Stimulated activated CD4-positive, alpha-beta T cell treated with anti-CD3 and anti-CD28 coated beads, Interleukin-2, amount 100 ng/mL, for 24 hours (primary cell): ENCODE data around the gene PRR5.

Experiments used
- DNase-seq, 2 donors: peaks; one replicate each; pipeline ENCODE4 v3.0.0-alpha.2; 2020

The PRR5 gene

GRCh38 chr22:44693756-44694155 is 8.2 kb upstream of the PRR5 start:
- no peak for DNase-seq

GRCh38 chr22:44697423-44698141 is 4.4 kb upstream of the PRR5 start:
- peak; percentile 90 to 91 for DNase-seq

DNA sequence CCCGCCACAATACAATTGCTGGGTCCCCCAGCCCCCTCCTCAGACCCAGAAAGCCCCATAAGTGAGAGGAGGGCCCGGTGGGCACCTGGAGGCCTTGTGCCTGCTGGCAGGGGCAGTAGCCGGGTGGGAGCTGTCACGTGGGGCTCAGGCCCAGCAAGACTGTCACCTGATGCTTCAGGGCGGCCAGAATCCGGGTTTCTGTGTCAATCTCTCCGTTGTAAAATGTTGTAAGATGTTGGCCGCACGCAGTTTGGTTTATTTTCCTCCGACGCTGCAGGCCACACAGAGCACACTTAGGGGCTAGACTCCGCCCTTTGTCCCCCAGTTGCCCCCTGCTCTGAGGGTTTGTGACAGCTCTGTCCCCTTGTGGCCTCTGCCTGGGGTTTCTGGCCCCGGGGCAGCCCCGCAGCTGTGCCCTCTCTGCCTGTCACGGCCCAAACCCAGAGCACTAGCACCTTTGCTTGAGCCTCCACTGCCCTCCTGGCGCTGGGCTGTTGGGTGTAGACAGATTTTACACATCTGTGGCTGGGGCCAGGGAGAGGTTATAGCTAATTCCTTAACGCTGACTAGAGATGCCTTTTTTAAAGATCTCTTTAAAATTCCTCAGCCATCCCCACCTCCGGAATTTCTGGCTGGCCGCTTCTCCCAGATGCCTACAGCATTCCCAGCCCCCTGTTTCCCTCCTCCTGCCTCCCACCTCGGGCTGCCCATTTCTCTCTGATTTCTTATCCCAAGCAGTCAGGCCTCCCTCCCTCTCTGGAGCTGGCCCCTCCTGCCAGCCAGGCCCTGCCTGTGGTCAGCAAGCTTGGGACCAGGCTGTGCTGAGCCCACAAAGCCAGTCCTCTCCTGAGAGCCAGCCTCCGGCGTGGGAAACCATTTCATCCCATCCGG is 3.2 kb upstream of the PRR5 start:
- no peak for DNase-seq

- DNase-seq, result no peak
These were observed 1.5 kb upstream of the PRR5 start for GRCh38 chr22:44700456-44700855.

- no peak for DNase-seq
These were observed 715 bp upstream of the PRR5 start for GRCh38 chr22:44701187-44701790.

- DNase-seq, result peak; percentile 44 to 45
These were observed 635 bp downstream of the PRR5 start for GRCh38 chr22:44702479-44703198.

- no peak for DNase-seq
These were observed 1.4 kb downstream of the PRR5 start for GRCh38 chr22:44703255-44703870.

- no peak for DNase-seq
These were observed 2.4 kb downstream of the PRR5 start for GRCh38 chr22:44704159-44705021.

DNA sequence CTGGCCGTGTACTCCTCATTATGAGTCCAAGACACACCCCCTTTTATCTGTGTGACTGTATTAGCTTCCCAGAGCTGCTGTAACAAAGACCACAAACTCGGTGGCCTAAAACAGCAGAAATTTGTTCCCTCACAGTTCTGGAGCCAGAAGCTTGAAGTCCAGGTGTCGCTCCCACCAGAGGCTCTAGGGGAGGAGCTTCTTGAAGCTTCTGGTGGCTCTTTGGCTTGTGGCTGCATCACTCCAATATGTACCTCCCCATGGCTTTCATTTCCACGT is 3.0 kb downstream of the PRR5 start:
- no peak for DNase-seq

DNA sequence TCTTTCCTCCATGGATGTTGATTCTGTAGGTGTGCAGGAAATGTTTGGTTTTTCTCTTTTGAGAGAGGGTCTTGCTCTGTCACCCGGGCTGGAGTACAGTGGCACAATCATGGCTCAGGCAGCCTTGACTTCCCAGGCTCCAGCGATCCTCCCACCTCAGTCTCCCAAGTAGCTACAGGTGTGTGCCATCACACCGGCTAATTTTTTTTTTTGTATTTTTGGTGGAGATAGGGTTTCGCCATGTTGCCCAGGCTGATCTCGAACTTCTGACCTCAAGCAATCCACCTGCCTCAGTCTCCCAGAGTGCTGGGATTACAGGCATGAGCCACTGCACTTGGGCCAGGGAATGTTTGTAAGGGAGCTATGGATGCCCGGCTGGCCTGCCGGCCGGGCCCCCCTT is 4.5 kb downstream of the PRR5 start:
- DNase-seq, result no peak

- DNase-seq, result no peak
These were observed 5.2 kb downstream of the PRR5 start for GRCh38 chr22:44707178-44707577.

DNA sequence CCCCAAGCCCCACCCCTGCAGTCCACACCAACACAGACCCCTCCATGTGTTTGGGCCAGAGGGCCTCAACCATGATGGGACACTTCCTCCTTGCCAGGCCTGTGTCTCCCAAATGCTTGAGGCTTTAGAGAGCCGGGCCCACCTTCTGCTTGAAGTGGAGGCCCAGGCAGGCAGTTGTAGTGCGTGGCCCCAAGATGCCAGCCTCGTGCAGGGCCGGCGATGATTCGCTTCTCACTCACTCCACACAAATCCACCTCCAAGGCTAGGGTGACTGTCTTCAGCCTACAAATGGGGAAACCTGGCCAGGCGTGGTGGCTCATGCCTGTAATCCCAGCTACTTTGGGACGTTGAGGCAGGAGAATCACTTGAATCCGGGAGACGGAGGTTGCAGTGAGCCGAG is 5.7 kb downstream of the PRR5 start:
- no peak for DNase-seq

GRCh38 chr22:44709881-44710392 is 7.9 kb downstream of the PRR5 start:
- DNase-seq, result no peak

DNA sequence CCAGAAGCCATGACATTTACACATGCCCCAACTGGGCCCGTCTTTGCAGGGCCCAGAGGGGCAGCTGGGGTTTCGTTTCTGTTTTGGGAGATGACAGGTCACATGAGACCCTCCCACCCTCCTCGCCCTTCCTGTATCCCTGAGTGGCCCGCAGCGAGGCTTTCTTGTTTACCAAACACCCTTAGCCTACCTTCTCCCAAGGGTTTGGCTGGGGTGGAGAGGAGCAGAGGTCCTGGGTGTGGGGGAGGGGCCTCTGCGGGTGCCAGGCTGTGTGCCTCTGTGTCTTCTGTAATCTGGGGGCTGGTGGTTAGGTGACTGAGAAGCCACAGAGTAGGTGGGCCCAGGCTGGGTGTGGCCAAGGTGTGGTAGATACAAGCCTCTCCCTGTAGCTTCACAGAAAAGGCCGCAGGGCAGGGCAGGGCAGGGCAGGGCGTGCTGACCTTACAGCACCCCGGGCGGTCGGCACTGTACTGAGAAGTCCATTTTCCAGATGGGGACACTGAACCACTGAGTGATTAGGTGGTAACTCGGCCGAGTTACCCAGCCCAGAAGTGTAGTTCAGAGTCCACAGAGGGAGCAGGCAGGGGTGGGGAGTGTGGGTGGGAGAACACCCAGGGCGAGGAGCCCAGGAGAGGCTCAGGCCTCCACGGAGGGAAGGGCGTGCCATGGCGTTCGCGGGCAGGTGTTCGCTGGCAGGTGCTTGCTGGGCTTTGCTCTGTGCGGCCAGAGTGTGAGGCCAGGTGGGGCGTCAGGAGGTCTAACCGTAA is 8.7 kb downstream of the PRR5 start:
- peak in 1 of 2 donors; percentile 24 for DNase-seq

DNA sequence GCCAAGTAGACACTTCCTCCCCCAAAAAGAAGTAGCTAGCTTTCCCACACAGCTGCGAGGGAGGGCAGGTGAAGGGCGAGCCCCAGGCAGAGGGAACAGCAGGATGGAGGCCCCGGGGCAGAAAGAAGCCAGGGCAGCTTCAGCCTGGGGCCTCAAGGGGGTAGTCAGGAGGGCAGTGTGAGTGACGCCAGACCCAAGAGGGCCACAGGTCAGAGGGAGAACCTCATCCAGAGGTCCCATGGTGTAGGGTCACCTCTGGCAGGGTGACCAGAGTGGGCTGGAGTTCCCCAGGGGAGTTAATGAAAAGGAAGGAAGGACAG is 9.2 kb downstream of the PRR5 start:
- DNase-seq, result no peak

DNA sequence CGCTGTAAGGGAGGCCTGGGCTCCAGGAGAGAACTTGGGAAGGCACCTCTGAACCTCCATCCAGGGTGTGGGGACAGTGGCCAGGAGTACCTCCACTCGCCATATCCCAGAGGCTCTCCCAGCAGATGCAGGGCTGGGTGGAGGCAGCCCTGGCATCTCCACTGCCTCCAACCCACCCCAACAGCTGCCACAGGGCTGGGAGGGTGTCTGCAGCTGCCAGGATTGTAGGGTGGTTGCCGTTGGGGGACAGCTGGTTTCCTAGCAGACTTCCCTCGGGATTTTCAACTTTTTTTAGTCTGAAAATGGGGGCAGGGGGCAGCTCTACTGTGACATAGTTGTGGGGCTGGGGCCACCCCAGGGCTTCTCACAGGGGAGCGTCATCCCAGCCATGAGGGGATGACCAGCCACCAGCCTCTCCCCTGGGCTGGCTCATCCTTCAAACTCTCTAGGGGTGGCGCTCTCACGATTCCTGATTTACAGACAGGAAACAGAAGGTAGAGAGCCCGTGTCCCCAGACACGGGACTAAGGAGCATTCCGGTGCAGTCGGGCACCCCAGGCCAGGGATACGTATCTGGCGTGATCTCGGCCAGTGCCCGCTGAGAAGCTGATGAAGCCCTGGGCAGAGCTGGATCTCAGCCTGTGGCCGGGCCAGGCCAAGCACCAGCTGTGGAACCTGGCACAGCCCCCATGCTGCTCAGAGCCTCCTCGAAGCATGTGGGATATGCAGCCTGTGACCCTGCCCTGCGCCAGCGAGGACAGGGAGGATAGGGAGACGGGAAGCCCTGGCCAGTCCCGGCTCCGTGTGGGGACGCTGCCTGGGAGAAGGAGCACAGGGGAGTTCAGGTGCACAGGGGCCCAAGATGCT is 9.9 kb downstream of the PRR5 start:
- DNase-seq, result no peak

- DNase-seq, result no peak
These were observed 11.0 kb downstream of the PRR5 start for GRCh38 chr22:44712962-44713361.

DNA sequence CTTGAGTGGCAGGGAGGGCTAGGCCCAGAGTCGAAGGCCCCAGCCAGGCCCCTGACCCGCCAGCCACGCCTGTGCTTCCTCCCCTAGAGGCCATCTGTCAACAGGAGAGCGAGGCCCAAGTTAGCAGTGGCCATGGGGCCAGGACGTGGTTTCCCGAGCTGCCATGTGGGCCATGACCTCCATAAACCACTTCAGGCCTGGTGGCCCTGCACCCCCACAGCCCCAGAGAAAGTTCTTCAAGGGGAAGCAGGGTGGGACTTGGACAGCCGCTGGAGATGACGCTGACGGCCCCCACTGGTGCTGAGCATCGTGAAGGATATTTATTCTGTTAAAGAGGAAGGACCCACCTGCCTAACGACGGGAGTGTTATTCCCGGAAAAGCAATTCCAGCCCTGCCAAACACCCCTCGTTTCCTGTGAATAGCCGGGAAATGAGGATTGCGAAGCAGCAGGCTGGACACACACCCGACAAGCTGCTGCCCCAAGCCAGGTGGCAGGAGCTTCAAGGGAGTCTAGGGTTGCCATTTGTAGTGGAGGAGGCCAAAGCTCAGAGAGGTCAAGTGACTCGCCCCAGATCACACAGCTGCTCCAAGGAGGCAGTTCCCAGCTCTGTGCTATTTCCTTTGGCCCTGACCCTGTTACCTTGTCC is 12.8 kb downstream of the PRR5 start:
- DNase-seq, result no peak

DNA sequence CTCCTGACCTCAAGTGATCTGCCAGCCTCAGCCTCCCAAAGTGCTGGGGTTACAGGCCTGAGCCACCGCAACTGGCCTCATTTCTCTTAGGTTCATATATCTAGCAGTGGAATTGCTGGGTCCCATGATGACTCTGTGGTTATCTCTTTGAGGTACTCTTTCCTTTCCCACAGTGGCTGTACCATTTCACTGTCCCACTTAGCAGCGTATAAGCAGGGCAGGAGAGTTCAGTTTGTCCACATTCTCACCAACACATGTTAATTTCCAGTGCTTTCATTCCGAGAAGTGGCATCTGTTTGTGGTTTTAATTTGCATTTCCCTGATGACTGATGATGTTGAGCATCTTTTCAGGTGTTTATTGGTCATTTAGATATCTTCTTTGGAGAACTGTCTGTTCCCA is 16.4 kb downstream of the PRR5 start:
- no peak for DNase-seq
